H7 (cell line): Measurements from ENCODE around the gene CMIP. TPM values are rescaled to one million over a fixed set of nuclear protein-coding genes. Genes with fewer than 3 reads are reported as not detected.

ENCODE experiments used
- DNase-seq: peaks from one replicate; pipeline ENCODE4 v3.0.0; 2012
- H3K27me3 ChIP-seq: 2 replicates; pipeline ENCODE4 v1.6.0; 2011; ENCODE audit warnings: mild to moderate bottlenecking, low read length; ENCODE audit not compliant: control insufficient read depth, insufficient read depth
- H3K36me3 ChIP-seq: replicated peaks from 2 replicates; pipeline ENCODE4 v1.5.1; 2011; ENCODE audit warnings: low read length; ENCODE audit not compliant: control insufficient read depth, insufficient read depth
- H3K4me3 ChIP-seq: 2 replicates; pipeline ENCODE4 v1.5.1; 2011; ENCODE audit warnings: low read depth, mild to moderate bottlenecking, control low read depth, low read length, moderate library complexity; ENCODE audit not compliant: insufficient read depth
- total RNA-seq: library from RNA; depleted of rRNA; stranded (reverse); fragments of >200 nt; shearing (Covaris generic); gene quantifications from 2 replicates; pipeline ENCODE4 v1.2.3, GENCODE V29; 2014

CMIP gene
- total RNA-seq, 1 experiment from 2014 or later = 13.1 TPM

DNA sequence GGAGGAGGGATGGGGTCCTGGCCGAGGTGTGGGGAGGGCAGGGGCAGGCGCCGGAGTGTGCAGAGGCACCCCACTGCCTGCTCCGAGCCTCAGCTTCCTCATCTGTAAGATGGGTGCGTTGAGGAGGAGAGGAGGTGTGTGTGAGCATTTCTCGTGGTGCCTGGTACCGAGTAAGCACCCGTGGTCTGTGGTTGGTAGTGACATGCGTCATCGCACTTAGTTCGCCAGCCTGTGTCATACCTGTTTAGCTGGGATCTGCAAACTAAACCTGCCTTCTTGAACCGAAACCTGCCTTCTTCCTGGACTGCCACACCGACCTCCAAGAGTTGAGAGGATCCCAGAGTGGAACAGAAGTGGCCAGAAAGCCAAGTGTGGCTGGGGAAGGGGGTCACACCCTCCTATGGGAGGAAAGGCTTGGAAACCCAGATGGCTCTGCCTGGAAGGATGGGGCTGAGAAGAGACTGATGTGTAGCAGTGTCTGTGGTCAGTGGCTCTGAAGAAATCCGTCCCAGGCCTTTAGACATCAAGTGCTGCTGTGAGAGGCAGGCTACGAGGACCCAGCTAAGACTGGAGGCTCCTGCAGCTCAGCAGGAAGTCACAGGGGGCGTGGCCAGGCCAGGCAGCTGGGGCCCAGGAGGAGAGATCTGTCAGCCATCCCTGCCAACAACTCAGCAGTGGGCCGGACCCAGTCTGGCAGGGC, 171.9 kb downstream of the CMIP start:
- DNase-seq = peak; percentile 85
- H3K4me3 ChIP-seq = no peak overlapping the region
- H3K36me3 ChIP-seq = peaks cover 2% of the 10 kb centered on the region; the same call in 1 of the 2 replicates
- no peaks in the 10 kb centered on the region for H3K27me3 ChIP-seq

DNA sequence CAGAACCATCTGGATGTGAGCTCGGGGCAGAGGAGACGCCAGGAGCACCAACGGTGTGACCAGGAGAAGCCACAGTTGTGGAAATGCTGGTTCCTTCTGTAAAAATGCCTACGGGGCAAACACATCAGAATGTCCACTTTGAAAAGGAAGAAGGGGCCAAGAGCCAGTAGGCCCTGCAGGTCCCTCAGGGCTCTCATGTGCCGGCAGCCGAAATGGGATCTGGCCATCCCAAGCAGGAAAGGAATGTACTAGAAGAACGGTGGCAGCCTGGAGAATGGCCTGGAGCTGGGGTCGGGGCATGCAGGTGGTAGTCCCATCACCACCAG, 172.4 kb downstream of the CMIP start:
- no peak for DNase-seq

DNA sequence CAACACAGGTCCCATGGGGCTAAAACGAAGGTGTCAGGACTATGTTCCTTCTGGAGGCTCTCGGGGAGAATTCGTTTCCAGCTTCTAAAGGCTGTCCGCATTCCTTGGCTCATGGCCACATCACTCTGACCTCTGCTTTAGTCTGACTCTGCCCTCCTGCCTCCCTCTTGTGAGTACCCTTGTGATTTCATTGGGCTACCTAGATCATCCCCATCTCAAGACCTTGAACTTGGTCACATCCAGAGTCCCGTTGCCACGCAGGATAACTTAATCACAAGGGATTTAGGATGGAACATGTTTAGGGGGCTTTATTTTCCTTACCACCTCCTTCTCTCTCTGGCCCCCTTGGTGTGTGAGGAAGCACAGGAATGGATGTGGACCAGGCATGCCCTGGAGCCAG, 173.6 kb downstream of the CMIP start:
- DNase-seq = no peak
- Histone ChIP-seq H3K27me3 (no peaks in the 10 kb centered on the region), H3K36me3 (no peaks in the 10 kb centered on the region), H3K4me3 (no peak overlapping the region)

More for the DNA sequence above, 172.4 kb downstream of the CMIP start:
- Histone ChIP-seq H3K4me3 (no peak overlapping the region), H3K36me3 (no peaks in the 10 kb centered on the region; the same call in 1 of the 2 replicates), H3K27me3 (no peaks in the 10 kb centered on the region)

DNA sequence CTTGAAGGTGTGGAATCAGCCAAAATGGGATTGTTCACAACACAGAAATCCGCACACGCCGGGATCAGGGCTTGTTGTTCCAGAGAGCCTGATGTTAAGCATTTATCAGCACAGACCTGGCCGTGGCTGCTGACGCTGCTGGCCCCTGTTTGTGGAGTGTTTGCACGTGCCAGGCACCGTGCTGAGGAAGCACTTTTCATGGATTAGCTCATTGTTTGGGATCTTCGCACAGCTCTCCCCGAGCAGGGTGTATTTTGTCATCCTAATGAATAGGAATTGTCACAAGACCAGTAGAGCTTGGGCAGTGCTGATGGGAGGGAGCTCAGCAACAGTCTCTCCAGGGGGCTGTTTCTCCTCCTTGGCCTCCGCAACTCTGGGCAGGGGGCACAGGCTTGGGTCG, 174.1 kb downstream of the CMIP start:
- Histone ChIP-seq H3K4me3 (no peak overlapping the region), H3K27me3 (no peaks in the 10 kb centered on the region), H3K36me3 (no peaks in the 10 kb centered on the region)
- no peak for DNase-seq

DNA sequence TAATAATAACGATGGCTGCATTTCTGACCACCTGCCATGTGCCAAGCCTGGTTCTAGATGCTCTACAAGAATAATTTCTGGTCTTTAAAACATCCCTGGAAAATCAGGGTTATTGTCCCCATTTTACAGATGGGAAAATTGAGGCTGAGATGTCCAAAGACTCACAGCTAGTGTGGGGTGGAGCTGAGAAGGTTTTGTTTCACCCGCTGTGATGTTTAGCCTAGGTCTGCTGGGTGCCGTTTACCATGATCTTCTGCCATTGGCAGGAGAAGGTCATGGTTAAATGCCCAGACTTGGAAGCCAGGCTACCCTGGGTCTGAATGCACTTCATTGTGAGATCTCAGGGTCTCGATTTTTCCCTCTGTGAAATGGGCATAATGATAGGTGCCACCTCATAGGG, 175.4 kb downstream of the CMIP start:
- no peak for DNase-seq
- no peaks in the 10 kb centered on the region for H3K27me3 ChIP-seq
- no peak overlapping the region for H3K4me3 ChIP-seq
- H3K36me3 ChIP-seq = no peaks in the 10 kb centered on the region

DNA sequence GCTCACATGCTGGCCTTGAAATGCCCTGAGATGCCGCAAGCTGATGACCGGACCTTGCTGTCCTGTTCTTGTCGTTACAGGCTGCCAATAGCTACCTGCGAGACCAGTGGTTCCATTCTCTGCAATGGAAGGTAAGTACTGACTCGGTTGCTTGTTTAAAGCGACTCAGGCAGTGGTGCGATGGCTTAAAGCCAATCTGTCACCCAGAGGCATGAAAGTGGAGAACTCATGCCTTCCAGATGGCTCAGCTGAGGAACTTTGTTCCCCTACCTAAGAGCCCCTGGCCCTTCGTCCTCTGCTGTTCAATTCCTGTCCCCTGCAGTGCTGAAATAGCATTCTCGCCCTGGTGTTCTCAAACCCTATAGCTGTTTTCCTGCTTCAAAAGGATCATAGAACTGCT, 176.2 kb downstream of the CMIP start:
- H3K4me3 ChIP-seq = no peak overlapping the region
- no peaks in the 10 kb centered on the region for H3K36me3 ChIP-seq
- no peaks in the 10 kb centered on the region for H3K27me3 ChIP-seq
- no peak for DNase-seq

DNA sequence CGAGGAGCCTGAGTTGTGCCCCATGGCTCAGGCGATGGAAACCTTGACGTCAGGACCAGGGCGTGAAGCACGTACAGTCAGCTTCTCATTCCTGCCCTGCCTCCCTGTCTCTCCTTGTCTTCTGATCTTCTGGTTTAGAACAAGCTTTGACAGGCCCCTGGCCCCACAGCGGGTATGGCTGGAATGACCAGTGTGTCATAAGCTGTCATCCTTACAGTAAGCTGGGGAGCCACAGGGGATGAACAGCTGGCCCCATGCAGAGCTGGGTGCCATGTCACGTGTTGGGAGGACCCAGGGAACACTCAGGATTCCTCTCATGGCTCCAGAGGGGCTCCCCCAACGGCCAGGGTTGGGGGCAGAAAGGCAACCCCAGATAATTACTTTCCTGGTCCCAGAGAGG, 176.9 kb downstream of the CMIP start:
- H3K27me3 ChIP-seq = no peaks in the 10 kb centered on the region
- DNase-seq = no peak
- H3K36me3 ChIP-seq = no peaks in the 10 kb centered on the region
- H3K4me3 ChIP-seq = no peak overlapping the region

DNA sequence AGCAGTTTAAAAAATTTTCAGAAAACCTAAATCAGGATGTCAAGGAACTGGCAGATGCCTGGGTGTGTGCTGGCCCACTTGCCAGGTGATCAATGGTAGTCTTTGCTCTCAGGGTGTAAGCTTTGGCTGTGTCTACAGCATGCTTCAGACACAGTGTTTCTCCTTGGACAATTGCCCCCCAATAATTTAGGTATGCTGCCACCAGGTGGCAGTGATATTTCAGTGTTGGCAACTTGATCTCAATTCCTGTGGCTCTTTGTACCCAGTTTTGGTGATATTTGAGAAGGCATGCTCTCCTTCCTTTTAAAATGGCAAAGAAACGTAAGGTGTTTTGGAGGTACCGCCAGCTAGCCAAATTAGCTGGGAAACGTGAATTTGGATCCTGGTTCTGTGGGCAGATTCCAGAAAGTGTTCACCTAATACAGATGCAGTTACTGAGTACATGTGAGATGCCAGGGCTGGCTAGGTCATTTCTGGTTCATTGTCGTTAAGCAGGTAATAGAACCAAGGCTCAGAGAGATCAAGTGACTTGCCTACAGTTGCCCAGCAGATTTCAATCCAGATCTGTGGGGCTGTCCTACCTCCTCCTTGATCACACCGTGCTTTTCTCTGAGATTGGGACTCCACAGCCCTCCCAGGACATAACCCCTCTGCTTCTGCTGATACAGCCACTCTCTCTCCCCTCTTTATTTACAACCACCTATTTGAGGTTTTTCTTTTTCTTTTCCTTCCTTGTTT, 178.9 kb downstream of the CMIP start:
- H3K4me3 ChIP-seq = no peak overlapping the region
- H3K27me3 ChIP-seq = no peaks in the 10 kb centered on the region
- no peaks in the 10 kb centered on the region; the same call in 1 of the 2 replicates for H3K36me3 ChIP-seq
- peak; percentile 78 for DNase-seq

DNA sequence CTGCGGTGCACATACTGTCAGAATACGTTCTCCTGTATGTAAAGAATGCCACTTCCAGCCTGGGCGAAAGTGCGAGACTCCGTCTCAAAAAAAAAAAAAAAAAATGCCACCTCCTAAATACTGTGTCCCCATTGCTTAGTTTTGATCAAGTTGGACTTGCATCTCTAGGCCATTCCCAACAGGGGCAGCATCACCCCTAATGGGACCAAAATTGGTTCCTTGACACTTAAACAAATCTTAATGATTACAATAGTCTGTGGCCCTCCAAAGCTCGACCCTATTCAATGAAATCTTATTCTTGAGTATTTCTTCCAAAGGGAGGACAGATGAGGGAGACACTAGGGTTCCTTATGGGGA, 179.8 kb downstream of the CMIP start:
- no peaks in the 10 kb centered on the region for H3K27me3 ChIP-seq
- DNase-seq = no peak

DNA sequence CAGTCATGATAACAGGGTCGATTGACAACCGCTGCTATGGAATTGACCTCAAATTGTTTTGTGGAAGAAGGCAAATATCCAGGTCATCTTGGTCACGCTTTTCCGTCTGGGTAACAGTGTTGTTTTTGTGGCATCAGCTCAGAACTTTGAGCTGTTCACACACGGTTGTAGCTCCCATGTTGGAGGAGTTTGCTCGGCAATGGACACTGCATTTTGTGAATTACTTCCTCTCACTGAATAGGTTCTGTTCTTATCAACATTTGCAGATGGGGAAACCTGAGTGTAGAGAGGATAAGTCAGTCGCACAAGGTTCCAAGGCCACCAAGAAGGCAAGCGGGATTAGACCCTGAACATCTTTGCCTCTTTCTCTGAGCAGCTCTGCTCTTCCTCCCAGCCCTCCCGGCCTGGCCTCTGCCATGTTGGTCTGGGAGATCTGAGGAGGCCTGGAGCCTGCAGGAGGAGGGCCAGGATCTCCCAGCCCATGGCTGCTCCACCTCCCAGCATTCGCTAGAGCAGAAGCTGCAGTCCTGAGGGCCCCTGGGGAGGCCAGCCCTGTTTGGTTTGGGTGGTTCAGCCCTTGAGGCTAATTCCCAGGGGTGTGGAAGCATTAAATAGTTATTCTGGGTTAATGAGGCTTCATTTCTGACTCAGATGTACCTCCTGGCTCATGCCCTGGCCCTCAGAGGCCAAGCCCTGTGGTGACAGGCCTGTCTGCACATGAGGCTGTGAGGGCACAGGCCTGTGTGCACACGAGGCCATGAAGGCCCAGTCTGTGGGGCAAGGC, 180.3 kb downstream of the CMIP start:
- H3K4me3 ChIP-seq = no peak overlapping the region
- H3K27me3 ChIP-seq = no peaks in the 10 kb centered on the region
- no peaks in the 10 kb centered on the region; the same call in 1 of the 2 replicates for H3K36me3 ChIP-seq
- DNase-seq = no peak

More for the DNA sequence above, 179.8 kb downstream of the CMIP start:
- Histone ChIP-seq H3K36me3 (no peaks in the 10 kb centered on the region; the same call in 1 of the 2 replicates), H3K4me3 (no peak overlapping the region)

DNA sequence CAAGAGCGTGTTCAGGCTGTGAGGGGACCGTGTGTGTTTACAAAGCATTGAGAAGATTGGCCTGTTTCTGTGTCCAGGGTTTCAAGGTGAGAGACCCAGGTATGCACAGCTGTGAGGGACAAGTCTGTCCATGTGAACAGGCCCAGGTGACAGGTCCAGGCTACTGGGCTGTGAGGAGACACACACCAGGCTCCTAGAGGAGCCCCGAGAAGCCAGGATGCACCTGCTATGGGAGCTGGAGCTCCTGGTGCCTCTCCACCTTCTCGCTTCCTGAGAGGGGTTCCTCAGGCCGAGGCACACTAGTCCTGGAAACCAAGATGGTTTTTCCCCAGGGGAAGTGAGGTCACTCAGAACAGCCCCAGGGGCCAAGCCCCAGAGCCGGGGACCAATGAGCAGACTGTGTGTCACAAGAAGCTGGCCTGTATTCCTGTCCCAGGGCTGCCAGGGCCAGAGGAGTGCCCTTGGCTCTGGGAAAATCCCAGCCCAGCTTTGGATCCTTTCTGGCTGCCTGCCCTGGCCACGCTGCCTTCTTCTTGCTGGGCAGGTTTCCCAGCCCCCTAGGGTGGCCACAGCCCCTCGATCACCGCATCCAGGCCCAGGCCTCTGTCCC, 181.0 kb downstream of the CMIP start:
- no peak overlapping the region for H3K4me3 ChIP-seq
- H3K36me3 ChIP-seq = no peaks in the 10 kb centered on the region; the same call in 1 of the 2 replicates
- DNase-seq = no peak
- no peaks in the 10 kb centered on the region for H3K27me3 ChIP-seq

DNA sequence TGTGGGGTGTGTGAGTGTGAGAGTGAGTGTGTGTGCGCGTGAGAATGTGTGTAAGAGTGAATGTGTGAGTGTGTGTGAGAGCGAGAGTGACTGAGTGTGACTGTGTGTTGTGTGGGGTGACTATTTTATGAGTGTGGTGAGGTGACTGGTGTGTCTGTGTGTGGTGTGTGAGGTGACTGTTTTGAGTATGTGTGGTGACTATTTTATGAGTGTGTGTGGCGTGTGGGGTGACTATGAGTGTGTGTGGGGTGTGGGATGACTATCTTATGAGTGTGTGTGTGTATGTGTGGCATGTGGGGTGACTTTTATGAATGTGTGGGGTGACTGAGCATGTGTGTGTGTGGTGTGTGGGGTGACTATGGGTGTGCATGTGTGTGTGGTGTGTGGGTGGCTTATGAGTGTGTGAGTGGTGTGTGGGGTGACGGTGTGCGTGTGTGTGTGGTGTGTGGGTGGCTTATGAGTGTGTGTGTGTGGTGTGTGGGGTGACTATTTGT, 181.6 kb downstream of the CMIP start:
- no peak for DNase-seq
- Histone ChIP-seq H3K4me3 (no peak overlapping the region), H3K36me3 (no peaks in the 10 kb centered on the region; the same call in 1 of the 2 replicates), H3K27me3 (no peaks in the 10 kb centered on the region)

DNA sequence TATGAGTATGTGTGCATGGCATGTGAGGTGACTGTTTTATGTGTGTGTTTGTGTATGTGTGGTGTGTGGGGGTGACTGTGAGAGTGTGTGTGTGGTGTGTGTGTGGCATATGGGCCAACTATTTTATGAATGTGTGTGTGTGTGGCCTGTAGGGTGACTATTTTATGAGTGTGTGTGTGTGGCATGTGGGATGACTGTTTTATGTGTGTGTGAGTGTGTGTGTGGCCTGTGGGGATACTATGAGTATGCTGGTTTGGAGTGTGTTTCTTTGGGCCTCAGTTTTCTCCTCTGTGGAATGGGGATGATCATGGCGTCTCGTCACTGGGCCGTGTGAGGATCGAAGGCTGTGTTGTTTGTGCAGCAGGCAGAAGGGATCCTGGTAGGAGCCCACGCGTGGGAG, 182.4 kb downstream of the CMIP start:
- no peak for DNase-seq
- H3K36me3 ChIP-seq = no peaks in the 10 kb centered on the region; the same call in 1 of the 2 replicates
- H3K27me3 ChIP-seq = no peaks in the 10 kb centered on the region
- no peak overlapping the region for H3K4me3 ChIP-seq

DNA sequence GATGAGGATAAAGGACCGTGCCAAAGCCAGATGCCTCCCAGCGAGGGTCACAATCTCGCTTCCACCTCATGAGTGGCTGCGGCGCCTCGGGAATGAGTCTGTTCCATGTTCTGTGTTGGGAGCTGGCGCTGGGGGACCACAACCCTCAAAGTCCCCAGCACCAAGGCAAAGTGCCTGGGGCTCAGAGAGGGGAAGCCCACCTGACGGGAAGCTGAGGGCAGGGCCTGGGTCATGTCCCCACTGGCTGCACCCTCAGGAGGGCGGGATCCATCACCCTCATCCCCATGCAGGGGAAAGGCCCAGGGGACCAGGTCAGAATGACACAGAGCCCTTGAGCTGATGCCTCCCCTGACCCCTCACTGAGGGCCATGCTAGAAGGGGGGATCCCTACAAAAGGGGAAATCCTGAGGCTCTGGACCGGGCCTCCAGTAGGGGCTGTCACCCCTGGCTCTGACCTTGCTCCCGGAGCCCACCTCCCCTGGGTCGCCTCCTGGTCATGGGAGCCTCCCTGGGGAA, 183.2 kb downstream of the CMIP start:
- Histone ChIP-seq H3K36me3 (no peaks in the 10 kb centered on the region; the same call in 1 of the 2 replicates), H3K4me3 (no peak overlapping the region), H3K27me3 (no peaks in the 10 kb centered on the region)
- no peak for DNase-seq
